LNCaP clone FGC (cell line): ENCODE measurements around the gene PHLDA1.

ENCODE experiments used
- DNase-seq: peaks from one replicate; pipeline ENCODE4 v3.0.0-alpha.2; 2011; ENCODE audit warnings: low read depth
- H3K4me3 ChIP-seq: 2 replicates; pipeline ENCODE4 v1.5.1; 2011; ENCODE audit warnings: mild to moderate bottlenecking, low read depth, low read length, control low read depth
- CTCF ChIP-seq: IDR thresholded peaks from 2 replicates; pipeline ENCODE4 v1.5.1; 2012; ENCODE audit warnings: mild to moderate bottlenecking; ENCODE audit not compliant: control insufficient read depth, insufficient read depth; ENCODE audit errors: extremely low read depth

PHLDA1 gene

GRCh38 chr12:76073561-76073960, 42.0 kb upstream of the PHLDA1 start:
- no peak for DNase-seq
- no peak for TF ChIP-seq CTCF
- no peak overlapping the region for H3K4me3 ChIP-seq

GRCh38 chr12:76072568-76072967, 41.0 kb upstream of the PHLDA1 start:
- TF ChIP-seq CTCF: no peak
- H3K4me3 ChIP-seq: no peak overlapping the region
- no peak for DNase-seq

- no peak for TF ChIP-seq CTCF
- no peak overlapping the region for H3K4me3 ChIP-seq
Measured at GRCh38 chr12:76069339-76069738, 37.8 kb upstream of the PHLDA1 start.

GRCh38 chr12:76065917-76066316, 34.3 kb upstream of the PHLDA1 start:
- DNase-seq: no peak
- no peak for TF ChIP-seq CTCF
- no peak overlapping the region for H3K4me3 ChIP-seq

More at GRCh38 chr12:76069339-76069738, 37.8 kb upstream of the PHLDA1 start:
- no peak for DNase-seq

- DNase-seq: no peak
- no peak overlapping the region for H3K4me3 ChIP-seq
- no peak for TF ChIP-seq CTCF
Measured at GRCh38 chr12:76064904-76065303, 33.3 kb upstream of the PHLDA1 start.

- H3K4me3 ChIP-seq: no peak overlapping the region
- DNase-seq: no peak
- TF ChIP-seq CTCF: no peak
Measured at GRCh38 chr12:76060111-76060510, 28.5 kb upstream of the PHLDA1 start.

- no peak overlapping the region for H3K4me3 ChIP-seq
- no peak for TF ChIP-seq CTCF
- DNase-seq: no peak
Measured at GRCh38 chr12:76057326-76057725, 25.8 kb upstream of the PHLDA1 start.
